GM19438 (cell line): ENCODE data around the gene ALDH1L1.

Experiments
- ATAC-seq: cut with Tn5 transposase; IDR thresholded peaks from one replicate; pipeline ENCODE4 v1.9.1; 2021; ENCODE audit warnings: low read depth; ENCODE audit not compliant: unreplicated experiment

ALDH1L1 gene

DNA sequence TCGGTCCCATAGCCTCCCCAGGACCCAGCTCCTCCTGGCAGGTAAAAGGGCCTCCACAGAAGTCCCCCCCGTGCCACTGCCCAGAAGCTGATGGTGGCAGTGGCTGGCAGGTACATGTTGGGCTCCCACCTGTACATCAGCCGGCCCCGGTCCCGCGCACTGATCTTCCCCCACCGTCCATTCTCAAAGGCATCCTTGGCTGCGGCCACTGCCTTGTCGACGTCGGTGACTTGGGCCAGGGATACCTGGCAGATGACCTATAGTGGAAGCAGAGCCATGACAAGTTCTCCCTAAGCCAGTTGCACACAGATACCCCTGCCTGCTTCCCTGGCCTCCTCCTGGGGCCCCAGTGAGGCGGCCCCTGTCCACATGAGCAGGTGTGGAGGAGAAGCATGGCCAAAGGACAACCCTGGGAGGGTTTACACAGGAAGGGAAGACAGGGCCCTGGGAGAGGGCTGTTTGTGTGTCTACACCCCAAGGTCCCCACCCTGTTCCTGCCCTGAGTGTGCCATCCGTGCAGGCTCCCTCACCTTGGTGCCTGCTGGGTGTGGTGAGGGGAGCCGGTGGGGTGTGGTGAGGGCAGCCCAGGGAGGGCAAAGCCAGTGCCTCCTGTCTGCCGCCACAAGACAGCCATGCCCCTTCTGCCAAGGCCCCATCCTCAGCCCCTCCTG, 44.8 kb downstream of the ALDH1L1 start:
- ATAC-seq: no peak

DNA sequence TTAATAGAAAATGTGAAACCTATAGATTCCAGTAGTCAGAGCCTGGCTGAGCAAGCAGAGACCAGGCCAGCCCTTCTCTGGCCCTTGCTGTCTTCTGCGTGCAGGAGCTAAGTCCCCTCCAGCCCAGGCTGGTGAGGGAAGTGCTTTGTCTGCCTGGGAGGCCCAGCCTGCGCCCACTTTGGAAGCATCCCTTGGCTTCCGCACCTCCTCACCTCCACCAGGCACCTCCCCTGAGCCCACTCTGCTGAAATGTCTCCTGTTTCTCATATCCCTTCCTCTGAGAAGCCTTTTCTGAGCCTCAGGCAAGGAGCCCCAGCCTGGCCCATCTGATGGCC, 45.3 kb downstream of the ALDH1L1 start:
- no peak for ATAC-seq

DNA sequence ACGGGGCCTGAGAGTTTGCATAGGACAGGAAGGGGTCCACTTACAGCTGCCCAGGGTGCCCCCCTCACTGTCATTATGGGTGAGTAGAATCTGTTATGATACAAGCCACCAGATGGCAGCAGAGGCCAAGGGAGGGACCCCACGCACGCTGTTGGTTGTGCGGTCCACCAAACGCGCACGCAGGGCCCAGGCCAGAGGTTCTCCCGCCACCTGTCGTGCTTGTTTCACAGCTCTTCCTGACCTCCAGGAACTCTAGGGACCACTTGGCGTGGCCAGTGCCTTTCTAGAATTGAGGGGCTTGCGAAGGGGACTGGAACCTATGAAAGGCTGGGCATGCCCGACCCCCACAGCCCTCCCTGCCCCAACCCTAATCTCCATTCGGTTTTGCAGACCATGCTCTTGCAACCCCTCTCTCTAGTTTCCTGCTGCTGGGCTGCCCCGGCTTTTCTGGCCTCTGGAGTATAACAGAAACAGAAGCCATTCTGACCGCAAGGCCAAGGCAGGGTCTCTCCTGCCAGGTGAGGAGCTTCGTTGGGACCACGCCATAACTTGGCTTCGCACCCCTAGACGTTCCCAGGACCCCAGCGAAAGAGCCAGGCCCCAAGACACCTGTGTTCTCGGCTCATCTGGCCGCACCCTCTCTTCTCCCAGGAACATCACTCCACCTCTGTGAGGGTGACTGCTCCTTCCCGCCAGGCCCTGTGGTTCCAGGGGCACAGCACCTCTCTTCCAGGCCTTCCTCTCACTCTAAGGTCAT, 46.0 kb downstream of the ALDH1L1 start:
- no peak for ATAC-seq

DNA sequence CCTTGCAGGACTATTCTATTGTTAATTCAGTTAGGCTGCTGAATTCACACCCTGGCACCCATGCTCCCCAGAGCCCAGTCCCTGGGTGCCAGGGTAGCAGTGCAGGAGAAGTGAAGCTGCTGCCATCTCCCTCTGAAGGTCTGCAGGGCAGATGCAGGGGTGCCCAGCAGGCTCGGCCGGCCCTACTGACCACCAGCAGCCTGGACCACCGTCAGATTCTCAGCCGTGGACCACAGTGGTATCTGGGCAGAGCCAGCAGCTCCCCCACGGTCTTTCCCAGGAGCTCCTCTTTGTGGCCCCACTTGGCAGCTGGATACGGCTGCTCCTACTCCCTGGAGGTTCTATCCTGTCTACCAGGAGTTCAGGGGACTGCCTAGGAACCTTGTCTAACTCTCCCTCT, 46.8 kb downstream of the ALDH1L1 start:
- no peak for ATAC-seq

DNA sequence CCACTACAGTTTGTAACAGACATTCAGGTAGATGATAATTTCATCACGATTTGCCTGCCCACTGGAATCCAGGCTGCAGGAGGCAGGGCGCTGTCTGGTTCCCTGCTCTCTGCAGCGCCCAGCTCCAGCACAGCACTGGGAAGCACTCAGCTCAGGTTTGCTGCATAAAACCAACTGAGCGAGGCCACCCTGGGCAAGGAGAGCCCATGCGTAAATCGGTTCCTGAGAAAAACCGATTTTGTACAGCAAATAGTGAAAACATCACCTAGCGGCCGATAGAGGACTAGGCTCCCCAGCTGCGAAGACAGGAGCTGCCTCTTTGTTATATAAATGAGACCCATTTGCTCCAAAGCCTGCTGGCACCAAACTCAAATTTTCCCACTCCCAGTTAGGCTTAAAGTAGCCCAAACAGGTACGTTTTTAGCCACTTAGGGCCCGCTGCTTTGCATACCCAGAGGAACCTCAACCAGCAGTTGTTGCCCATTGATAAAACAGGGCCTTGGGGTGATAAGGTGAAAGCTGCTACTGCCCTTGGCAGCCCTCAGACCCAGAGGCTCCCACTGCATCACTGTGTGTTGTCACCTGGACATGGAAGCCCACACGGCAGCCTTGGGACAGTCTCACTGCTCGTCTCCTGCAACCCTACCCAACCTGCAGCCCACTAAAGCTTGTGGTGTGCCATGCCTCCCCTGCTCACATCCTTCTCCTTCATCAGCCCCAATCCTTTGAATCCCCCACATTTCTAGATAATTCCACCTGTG, 47.5 kb downstream of the ALDH1L1 start:
- ATAC-seq: no peak

DNA sequence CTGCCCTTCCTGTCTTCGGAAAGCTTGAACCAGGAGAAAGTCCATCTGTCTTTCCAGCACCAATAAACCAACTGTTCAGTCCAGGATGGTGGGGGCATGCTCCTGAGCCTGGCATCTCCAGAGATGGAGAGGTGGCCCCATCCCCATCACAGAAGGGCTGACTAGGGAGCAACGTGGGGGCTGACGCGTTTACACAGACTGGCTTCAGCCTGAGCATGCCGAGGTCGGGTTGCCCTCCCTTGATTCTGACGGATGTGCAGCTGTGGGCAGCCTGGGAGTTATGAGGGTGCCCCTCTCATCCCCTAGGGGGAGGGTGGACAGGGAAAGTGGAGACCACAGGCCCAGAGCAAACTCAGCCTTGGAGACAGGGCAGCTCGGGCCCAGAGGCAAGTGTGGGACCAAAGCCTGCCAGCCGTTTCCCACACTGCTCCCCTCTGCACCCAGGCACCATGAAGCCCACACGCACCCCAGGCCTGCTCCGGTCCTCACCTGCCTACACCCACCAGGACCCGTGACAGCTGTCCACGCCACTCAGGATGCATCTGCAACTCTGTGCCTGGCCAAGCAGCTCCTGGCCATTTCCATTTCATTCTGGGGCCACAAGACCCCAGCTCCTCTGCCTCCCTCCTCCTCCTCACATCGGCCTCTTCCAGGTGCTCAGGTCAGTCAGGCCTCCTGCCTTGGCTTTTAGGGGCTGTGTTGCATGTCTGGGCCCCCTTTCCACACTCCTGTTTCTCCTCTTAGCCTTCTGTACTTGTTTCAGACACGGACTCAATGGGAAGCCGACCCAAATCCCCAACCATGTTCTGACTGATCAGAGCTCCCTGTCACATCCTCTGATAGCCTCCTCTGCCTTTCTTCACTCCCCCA, 48.3 kb downstream of the ALDH1L1 start:
- no peak for ATAC-seq

DNA sequence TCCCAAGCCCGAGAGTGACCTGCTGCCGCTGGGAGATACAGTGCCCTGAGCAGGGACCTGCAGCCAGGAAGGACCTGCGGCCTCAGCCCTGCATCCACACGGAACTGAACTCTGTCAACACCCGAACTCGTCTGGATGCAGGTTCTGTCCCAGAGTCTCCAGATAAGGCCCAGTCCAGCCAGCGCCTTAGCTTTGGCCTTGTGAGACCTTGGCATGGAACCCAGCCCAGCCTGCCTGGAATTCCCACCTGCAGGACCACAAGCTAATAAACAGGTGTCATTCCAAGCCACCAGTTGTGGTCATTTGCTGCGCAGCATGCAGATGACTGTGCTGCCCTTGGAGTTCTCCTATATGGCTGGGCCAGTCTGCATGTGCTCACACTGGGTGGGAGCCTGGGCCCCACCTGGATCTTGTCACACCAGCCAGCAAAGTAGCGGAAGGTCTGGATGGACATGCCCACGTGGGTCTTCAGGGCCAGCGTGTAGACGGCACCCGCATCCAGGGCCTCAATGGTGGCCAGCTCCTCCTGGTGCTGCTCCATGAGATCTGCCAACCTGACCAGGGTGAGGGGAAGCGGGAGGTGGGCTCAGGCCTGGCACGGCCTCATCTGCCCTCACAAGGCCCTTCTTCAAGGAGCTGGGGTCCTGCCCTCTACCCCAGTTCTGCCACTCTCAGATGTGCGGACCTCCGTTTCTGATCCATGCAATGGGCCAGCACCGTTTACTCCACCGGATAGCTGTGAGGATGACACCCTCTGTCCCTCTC, 49.2 kb downstream of the ALDH1L1 start:
- no peak for ATAC-seq

DNA sequence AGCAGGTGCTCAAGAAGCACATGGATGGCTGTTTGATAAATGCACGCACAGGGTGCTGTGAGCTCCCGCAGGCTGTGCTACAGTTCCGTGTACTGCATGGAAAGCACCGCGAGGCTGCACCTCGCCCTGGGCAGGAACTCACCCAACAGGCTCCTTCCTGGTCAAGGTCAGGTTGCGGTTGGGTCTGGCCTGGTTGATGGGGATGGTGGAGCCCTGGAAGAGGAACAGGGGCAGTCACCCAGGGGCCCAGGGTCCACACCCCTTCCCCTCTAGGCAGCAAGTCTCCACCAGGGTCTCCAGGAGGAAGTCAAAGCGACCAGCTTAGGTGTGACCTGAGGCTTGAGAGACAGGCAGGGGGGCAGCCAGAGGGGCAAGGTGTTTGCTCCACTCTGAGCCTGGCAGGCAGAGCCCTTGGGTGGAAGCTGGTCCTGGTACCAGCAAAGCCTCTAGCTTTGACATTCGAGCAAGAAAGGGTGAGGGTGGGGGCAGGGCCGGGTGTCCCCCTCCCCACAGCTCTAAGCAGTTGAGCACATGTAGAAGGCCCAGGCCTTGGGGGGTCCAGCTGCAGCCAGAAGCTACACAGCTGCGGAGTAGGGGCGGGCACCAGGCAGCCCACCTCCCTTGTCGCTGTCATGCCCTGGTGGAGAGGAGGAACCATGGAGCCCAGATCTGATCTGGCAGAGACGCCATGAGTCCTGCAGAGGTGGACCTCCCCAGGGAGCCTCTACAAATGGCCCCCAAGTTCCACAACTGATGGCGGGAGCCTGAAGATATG, 50.1 kb downstream of the ALDH1L1 start:
- no peak for ATAC-seq

DNA sequence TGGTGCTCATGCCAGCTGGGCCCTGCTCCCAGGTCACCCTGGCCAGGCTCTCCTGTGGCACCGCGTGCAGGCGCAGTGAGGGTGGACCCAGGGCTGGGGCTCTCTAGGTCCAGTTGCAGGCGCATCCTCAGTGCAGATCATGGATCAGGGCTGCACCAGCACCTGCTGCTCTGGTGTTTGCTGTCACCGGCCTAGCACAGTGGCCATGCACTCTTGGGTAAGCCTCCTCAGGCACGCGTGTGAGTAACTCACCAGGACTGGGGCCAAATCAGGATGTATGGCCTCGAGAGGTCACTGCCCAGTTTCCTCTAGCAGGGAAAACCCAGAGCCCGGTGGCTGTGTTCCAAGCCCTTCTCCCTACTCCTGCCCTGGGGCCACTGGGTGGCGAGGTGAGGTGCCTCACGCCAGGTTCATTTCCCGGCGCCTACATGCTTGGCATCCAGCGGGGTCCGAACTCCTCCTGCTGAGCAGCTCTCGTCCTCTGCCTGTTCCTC, 50.9 kb downstream of the ALDH1L1 start:
- no peak for ATAC-seq

DNA sequence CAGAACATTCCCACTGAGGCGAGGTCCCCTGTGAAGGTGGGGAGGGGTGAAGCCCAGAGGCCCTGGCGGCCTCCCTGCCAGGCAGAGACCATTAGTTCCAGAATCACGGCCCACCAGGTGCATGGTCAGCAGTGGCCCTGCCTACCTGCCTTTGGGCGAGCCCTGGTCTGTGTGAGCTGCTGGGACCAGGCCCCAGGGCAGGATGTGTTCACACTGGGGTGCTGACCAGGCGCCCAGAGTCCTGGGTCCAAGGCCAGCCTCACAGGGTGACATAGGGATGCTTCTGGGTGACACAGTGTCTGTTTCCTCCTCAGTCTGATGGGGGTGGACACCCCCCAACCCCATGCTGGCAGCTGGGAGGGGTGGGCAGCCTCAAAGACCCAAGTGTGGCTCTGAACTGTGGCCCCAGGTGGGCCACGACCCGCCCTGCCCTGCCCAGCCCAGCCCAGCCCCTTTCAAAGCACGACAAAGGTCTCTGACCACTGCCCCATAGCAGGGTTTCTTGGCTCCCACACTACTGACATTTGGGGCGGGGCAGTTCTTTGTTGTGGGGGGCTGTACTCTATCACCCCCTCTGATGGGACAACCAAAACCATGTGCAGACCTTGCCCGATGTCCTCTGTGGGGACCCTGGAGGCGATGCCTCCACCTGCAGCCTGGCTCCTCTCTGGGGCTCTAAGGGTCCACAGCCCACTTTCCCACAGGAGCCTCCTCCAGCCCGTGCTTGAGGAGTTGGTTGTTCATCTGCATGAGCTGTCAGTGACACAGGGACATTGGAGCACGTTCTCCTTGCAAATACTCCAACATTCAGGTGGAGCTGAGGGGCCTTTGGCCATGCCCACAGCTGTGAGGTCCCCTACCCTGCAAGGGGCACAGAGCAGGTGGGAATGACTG, 51.6 kb downstream of the ALDH1L1 start:
- ATAC-seq: no peak

DNA sequence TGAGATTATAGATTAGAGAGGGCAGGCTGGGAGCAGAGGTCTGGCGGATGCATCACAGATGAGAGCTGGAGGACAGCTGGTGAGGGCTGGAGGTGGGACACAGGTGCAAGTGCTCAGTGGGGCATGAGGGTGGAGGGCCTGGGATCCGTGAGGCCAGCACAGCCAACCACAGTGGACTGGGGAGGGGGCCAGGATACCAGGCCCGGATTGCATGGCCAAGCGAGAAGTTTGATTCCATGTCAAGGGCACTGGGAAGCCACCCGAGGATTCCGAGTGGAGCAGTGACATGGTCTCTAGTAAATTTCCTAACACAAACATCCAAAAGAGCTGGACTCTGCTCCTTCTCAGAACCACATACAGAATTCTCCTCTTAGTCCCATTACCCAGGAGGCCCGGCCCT, 52.5 kb downstream of the ALDH1L1 start:
- ATAC-seq: no peak

DNA sequence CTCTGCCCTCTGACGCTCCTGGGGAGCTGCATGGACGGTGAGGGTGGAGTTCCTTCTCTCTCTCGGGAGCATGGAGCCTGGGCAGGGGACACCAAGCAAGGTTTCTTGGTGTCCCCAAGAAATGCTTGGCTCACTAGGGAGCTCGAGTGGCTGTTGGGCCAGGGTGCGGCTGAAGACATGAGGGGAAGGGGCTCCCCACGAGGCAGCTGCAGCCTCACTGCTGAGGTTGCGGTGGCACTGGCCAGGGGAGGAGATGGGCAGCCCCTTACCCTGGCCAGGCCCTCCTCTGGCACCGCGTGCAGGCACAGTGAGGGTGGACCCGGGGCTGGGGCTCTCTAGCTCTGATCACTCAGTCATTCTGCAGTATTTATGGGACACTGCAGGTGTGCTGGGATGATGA, 52.9 kb downstream of the ALDH1L1 start:
- ATAC-seq: no peak

DNA sequence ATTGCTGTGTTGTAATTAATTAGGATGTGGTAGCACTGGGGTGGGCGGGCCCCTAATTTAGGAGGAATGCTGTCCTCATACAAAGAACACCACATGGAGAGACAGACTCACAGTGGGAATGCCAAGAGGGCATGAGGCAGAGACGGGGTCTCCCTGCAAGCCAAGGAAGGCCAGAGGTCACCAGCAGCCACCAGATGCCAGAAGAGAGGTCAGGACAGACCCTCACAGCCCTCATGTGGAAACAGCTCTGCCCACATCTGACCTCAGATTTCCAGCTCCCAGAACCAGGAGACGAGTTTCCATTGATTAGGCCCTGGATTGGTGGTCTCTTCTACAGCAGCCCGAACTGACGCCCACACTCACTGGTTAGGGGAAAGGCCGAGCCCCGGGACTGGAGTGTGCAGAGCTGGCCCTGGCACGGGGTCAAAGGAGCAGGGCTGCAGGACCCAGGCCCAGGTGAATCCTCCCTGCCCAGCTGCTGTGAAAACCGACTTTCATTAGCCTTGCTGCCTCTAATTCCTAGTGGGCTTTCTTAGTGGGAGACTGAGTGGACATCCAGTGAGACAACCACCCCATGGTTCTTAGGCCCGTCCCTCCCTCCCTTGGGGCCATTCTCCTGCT, 53.5 kb downstream of the ALDH1L1 start:
- ATAC-seq: no peak

DNA sequence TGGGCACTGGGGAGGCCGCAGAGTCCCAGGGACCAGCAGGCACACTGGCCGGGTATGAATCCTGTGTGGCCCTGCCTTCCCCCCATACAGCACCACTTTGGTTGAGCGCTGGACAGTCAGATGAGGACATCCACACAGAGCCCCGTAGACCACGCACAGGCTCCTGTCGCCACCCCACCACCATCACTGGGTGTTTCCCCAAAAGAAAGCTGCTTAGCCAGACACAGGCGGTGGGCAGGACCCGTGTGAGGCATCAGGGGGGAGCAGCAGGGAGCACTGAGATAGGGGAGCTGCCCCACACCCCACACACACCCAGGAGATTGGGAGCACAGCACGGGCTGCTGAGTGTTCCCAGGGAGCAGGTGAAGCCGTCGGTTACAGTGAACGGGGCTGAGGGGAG, 54.1 kb downstream of the ALDH1L1 start:
- ATAC-seq: no peak

DNA sequence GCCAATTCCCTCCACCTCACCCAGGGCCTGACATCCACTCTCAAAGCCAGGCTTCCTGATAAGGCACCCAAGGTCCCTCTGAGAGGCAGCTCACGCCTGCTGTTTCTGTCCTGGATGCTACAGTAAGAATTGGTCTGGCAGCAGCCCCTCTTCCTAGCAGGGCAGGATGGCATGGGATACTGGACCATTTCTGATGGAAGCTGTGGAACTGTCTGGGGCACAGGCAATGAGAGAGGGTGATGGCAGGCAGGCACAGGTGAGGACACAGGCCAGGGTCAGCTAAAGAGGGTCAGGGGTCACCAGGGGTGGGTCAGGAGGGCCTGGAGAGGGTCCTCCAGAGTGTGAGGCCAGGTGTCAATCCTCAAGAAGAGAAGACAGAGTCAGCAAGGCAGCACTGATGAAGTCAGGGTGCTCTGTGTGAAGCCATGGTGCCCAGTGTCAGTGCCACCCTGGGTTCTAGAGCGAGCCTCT, 54.6 kb downstream of the ALDH1L1 start:
- ATAC-seq: no peak

DNA sequence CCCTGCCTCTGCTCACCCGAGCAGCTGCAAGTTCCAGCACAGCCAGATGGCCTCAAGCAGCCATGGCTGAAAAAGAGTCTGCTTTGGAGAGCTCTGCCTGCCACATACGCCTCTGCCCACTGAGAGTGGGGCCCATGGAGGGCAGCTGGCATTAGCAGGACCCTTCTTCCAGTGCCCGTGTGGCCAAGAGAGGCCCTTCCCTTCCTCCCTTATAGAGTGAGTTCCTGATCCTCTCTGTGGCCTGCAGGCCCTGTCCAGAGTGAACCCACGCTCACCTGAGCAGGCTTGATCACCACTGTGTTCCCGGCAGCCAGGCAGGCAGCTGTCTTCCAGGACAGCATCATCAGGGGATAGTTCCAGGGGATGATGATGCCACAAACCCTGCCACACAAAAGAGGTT, 55.0 kb downstream of the ALDH1L1 start:
- ATAC-seq: no peak

DNA sequence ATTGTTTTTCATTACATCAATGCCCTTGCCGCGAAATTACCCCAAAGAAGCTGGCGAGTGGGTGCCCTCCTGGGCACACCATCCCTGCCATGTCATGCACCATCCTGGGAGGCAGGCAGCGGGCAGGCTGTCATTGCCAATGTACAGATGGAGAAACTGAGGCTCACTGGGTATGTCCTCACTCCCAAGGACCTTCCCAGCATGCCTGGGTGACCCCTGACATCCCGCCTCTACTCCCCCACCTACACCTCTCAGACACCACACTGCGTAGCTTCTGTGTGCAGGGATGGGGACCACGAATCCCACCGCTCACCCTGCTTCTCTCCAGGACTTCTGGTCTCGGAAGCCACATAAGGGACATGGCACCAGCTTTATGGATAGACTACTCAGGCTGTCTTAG, 55.5 kb downstream of the ALDH1L1 start:
- no peak for ATAC-seq
